Stimulated activated CD4-positive, alpha-beta T cell treated with anti-CD3 and anti-CD28 coated beads, Interleukin-4, amount 100 ng/mL, for 1 hour (primary cell): ENCODE results near the gene NDNF.

Source experiments
- DNase-seq: peaks from one replicate; pipeline ENCODE4 v3.0.0-alpha.2; 2020

Gene NDNF

DNA sequence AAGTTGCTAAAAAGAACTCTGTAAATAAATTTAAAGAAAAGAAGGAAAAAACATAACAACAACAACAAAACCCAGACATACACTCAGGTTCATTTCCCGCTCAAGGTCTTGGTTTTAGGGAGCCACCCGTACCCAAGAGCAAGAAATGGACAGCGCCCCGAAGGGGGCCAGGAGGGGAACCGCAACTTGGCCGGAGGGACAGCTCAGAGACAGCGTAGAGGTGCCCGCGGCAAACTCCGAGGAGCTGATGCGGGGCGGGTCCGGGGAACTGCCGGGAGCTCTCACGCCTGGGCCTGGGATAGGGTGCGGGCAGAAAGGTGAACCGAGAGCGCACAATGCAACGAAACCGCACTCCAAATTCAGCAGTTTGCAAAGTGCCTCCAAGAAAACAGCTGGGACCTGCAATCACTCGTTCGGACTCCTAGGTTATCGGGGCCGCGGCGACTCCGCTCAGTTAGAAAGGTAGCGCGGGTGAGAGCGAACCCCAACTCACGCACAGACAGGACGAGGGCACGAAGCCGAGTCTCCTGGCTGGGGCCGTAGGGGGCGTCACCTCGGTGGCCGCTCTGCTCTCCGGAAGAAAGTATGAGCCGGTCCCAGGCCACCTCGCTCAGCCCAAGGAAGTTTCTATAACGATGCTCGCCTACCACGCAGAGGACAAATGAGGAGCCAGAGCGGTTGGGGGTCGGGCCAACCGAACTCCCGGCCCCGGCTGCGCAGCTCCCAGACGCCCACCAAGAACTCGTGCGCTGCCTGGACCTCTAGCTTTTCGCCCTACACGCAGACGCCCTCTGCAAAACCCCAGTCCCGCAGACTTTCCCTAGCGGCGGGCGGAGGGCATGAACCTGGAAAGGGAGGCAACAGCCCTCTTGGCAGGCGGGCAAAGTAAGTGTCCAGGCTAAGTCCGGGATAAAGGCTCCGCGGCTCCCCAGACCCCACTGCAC, 1.4 kb downstream of the NDNF start:
- peak; percentile 11 for DNase-seq

DNA sequence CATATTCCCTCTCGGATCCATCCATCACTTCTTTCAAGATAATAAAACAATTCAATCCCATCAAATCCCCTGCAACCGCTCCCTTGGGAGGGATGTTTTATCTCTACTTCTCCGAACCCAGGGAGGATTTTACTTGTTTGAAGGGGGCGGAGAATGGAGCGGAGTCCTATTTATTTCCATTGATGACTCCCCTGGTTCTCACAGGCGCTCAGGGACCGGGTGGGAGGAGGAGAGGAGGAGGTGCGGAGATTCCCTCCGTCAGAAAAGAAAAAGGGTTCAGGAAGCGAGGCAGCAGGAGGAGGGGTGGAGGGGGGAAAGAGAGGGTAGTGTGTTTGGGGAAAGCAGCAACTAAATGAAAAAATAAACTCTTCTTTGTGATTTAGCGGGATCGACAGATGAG, 2.1 kb downstream of the NDNF start:
- no peak for DNase-seq

DNA sequence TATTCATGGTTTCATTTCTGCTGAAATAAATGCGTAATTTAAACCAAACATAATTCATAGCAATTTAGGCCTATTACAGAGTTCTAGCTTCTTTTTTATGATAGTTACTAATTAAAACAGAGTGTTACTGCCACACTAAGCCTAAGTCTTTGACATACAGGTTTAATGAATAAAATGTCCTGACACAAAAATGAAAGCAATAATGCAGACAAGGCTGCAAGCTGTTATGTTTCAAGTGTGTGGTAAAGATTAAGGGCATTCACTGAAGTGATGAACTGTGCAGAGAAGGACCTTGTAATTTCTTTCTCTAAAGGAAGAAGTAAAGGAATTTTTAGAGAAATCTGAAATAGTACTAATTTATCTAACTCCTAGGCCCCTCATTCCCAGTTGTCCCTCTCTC, 2.9 kb downstream of the NDNF start:
- DNase-seq: no peak

DNA sequence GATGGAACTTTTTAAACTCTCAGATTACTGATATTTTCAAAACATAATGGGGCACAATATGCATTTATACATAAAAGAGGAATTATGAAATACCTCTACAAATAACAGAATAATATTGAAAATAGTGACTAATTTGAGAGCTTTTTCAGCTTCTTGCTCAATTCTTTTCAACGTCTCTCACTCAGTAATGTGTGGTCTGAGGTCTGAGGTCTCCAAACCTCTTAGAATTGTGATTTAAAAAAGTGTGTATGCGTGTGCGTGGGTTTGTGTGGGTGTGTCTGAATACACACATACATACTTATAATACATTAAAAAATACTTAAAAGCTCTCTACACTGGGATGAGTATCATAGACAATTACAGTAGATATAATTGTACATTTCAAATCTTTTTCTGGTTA, 7.9 kb downstream of the NDNF start:
- DNase-seq: no peak

DNA sequence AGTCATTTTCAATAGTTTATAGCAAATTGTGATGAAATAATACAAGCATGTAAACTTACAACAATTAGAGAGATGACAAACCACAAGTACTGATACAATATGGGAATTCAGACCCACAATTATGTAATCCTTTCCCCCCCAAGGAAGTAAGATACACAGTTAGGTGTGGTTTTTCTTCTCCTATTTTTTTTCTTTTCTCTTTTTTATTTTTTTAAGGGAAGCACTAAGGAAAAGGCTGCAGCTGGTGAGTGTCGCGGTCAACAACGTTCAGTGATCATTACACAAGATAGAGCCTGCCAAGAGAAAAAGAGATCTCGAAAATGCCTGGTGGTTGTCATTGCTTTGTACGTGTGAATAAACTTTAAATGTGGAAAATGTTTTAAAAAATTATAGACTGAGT, 9.8 kb downstream of the NDNF start:
- no peak for DNase-seq

DNA sequence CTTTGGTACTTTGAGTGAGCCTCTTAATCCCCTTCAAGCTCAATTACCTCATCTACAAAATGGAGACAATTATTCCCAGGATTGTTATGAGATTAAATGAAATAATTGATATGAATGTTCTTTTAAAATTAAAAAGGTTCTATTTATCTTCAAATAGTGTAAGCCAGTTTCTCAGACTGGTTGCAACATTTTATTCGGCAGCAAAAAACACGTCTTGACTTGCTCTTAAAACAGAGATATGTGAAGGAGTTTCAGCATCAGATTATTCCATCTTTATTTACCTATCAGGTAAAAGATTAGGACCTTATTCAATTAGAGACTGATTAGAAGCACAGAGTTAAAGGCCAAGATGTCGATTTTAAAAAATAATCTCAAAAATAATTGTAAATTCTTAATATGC, 10.5 kb downstream of the NDNF start:
- DNase-seq: no peak

DNA sequence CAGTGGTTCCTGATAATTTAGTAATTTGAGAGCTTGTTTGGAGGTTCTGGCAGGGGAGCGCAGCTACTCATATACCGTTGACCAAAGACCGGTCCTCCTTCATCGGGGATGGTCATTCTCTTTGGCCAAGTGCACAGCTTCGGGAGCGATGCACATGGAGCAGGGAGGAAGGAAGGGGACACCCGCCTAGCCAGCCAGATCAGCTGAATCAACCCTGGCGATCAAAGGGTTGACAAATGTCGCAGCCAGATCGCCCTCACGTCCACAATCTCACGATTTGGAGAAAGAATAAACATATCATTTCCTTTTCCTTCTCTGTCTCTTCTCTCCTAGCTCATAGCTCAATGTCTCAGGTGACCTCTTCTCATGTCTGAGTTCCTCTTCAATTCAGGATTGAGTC, 11.1 kb downstream of the NDNF start:
- no peak for DNase-seq

DNA sequence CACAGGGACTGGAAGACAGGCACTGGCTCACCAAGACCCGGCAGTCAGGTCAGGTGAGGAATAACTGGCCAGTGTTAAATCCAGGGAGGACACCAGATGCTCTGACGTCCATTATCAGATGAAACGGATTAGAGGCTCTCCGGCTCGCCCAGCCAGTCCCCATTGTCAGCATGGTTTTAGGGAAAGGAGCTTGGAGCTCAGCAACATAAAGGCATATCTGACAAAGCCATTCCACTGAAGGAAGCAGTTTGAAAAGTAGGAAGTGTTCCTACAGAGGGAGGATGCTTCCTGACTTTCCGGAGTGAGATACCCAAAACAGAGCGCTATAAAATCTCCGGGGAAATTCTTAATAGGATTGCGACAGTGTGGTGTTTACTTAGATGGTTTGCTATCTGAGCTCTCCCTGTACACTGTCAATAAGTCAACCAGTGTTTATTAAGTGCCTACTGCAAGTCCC, 14.8 kb downstream of the NDNF start:
- no peak for DNase-seq

DNA sequence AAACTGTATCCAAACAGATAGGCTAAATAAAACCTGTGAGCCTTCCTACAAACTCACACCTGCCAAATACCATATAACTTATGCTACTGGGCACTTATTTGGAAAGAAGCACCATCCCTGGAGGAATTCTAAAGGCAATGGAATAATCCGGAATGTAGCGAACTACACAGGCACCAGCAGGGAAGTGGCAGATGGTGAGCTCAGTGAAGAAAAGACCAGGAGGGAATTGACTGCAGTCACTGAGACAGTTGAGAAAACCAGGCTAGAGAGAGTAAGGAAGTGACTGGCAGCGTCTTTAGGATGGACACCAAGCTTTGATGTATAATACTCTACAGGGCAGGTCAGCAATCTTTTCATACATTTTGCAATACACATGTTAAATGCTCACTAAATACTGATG, 16.3 kb downstream of the NDNF start:
- no peak for DNase-seq

DNA sequence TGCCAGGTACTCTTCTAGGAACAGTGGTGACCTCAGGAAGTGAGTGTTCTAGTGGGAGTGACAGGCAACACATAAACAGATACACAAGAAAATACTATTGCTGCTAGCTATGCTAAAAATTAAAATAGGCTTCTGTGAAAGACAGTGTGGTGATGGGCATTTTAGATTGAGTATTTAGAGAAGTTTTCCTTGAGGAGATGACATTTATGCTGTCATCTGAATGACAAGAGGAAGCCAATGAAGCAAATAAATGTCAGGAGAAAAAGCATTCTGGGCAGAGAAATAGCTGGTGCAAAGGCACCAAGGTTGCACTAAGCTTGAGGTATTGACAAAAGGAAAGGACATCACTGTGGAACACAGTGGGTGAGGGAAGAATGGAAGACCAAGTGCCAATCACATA, 18.0 kb downstream of the NDNF start:
- no peak for DNase-seq

DNA sequence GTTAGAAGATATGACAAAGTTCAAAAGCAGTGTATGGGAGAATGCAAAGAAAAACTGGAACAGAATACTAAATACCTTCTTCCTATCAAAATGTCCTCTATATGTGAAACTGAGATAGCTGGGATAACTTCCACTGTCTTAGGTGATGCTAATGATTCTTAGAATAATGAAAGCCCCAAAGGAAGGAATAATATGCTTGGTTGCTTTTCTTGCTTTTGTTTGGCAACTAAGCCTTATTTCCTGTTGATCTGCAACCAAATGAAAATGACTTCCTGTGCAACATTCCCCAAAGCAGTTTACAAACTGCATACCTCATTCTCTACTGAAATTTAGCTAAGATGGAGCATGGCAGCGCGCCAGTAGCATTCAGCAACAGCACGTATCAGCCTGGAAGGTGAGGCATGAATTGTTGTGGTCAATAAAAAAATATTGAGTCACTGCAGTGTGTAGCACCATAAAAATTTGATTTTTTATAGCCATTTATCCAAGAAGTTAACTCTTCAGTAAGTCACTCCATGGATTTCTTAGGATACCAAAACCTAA, 18.7 kb downstream of the NDNF start:
- no peak for DNase-seq

DNA sequence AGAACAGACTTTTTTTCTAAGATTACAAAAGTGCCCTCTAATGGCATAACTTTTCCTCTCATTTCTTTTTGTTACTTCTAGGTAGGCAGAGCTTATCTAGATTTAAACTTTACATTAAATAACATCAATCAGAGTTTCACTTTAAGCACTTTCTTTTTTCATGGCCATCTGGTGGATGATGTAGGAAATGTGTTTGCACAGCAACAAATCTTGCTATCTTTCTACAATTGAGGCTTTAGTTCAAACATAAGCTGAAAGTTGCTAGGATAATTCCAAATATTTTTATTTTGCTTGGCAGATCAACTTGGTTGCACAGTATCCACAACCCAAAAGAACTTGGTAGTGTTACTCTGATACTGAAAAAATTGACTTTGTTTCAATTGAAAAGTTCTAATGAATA, 22.0 kb downstream of the NDNF start:
- no peak for DNase-seq

DNA sequence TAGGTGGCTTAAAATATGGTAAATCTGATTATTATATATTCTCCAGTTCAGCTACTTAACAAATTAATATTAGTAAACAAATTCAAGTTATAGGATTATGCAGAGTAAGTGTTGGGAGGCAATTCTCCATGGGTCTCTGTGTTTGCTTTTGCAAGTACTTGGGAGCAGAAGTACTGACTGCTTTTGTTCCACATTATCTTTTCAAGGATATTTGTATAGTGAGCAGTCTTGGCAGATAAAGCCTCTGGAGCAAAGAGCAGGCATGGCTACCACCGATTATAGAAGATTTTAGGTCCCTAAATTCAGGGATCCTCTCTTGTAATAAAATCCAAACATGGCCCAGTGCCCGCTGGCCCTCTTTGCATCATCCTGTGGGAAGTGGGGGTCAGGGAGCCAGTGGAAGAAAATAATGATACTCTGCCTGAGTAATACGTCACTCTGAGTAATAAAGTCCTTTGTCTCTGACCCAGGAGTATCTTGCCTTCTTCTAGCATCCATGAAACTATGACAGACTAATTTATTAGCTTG, 23.2 kb downstream of the NDNF start:
- DNase-seq: no peak

DNA sequence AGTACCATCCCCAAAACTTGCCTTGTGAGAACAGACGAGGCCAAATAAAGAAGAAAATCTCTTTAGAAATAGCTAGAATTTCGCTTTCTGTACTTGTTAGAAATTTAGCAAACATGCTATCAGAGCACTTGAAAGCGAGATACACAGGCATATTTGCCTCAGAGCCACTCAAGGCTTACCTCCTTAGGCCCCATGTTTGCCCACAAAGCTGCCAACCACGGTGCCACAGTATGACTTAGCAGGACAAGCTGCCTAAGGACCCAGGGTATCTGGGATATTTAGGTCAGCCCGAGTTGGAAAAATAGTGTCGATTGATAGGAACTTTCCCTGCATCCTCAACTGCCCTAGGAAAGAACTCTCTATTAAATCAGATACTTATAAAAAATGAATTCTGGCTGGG, 24.2 kb downstream of the NDNF start:
- no peak for DNase-seq

DNA sequence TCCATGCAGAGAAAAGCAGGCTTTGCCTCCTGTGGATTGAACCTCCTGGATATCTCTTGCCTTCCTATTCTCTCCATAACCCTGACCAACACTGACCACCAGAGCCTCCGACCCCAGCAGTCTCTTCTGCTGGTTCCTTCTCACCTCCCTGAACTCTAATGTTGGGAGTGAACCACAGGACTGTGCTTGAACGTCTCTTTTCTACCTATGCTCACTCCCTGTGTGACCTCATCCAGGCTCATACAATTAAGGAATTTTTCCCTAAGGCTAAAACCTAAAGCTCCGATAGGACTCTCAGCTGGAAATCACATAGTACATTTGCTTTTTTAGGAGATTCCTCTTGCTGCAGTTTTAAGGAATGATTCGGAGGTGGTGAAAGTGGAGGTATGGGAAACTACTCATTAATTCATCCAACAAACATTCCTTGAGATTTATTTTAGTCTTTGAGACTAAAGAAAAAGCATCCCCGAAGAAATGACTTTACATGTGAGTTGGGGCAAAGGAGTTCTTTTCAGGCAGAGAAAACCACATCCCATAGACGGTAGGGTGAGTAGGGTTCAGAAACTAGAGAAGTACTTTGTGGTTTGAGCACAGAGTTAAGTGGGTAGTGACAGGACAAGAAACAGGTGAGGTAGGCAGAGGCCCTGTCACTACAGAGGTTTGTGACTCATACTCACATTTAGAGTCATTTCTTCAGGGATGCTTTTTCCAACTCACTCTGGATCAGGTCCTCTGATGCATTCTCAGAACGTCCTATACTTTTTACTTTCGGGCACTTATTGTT, 30.8 kb downstream of the NDNF start:
- no peak for DNase-seq

DNA sequence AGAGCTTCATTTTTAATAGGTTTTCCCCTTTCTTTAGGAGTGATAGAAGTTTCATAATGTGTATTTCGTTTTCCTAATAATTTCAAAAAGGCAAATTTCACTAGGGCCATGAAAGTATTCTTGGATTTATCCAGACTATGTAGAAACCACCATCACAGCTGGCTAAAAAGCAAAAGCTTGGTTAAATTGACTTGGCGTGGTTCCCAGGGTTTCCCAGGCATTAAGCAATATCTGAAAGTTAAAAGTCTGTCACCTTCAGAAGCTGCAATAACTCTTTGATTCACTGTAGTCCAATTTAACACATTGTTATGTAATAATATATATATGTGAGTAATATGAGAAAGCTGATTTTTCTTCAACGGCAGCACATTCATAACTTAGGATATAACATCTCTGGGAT, 38.3 kb downstream of the NDNF start:
- no peak for DNase-seq

DNA sequence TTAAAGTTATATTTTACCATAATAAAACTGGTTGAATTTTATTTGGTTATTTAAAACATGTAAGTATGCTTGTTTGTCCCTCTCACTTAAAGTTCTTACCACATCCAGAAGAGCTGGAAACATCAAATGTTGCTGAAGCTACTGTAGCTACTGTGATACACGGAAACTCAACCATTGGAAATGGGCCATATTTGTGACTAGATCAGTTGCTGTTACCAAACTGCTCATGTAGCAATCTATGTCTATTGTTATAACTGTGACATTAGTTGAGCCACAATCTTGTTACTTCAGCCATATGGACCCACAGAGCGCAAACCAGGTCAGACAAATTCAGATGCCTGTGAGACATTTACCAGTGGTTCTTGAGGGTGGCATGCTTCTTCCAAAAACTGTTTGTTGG, 41.6 kb downstream of the NDNF start:
- DNase-seq: no peak

DNA sequence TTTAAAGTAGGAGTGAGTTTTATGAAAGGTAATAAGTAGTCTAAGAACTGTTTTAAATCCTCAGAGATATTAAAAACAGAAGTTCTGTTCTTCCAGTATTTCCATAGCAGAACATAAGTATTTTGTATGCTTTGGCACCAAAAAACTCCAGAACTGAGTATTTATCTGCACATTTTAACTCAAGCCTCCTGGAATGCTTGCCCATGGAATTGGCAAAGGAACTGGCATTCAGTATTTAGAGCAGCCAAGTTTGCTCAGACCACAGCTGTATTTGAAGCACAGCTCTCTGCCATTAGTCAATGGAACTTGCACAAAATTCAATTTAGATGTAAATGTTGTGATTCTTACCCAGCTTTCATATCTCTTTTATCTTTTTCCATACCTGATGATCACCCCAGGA, 42.2 kb downstream of the NDNF start:
- DNase-seq: no peak

DNA sequence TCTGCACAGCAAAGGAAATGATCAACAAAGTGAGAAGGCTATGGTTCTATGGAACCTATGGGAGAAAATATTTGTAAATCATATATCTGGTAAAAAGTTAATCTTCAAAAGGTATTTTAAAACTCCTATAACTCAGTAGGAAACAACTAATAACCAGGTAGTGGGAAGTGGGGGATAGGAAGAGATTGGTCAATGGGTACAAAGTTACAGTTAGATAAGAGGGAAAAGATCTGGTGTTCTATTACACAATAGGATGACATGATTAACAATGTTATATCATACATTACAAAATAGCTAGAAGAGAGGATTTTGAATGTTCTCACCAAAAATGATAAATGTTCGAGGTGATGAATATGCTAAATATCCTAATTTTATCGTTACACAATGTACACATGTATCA, 46.3 kb downstream of the NDNF start:
- DNase-seq: no peak

DNA sequence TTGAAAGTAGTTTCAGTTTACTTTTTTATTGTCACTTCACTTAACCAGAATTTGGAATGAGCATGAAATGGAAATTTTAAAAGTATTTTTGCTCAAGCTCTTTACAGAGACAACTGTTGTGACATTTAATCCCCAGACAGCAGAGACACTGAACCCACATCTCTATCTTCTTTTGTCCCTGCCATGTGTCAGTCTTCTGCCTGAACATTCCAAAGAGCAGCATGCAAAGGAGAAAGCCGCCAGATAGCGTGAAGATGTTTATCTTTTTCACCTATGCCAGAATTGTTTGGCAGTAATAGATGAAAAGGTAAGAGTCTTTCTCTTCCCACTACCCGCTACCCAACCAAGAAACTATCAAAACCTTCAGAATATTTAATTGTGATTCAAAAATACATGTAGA, 46.8 kb downstream of the NDNF start:
- no peak for DNase-seq

DNA sequence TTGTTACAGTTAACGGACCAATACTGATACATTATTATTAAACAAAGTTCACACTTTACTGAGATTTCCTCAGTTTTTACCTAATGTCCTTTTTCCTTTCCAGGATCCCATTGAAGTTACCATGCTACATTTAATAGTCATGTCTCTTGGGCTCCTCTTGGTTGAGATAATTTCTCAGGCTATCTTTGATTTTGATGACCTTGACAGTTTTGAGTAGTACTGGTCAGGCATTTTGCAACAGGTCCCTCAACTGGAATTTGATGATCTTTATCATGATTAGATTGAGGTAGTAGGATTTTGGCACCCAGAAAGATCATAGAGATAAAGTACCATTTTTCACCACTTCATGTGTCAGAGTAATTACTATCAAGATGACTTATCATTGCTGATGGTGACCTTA, 53.8 kb downstream of the NDNF start:
- DNase-seq: no peak

DNA sequence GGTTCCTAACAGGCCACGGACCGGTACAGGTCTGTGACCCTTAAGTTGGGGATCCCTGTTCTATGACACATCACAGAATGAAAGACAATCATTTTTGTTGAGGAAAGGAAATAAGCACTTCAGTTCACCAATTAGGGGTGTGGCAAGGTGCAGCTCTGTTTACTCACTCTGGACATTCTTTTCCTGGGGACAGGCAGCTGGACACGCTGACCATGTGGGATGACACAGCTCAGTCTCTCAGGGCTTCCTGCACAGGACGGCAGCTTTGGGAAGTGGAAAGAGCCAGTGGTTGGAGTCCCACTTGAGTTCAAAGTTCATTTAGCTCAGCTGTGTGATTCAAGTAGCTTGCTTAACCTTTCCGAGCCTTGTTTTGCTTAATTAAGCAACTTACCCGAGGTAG, 55.7 kb downstream of the NDNF start:
- no peak for DNase-seq

DNA sequence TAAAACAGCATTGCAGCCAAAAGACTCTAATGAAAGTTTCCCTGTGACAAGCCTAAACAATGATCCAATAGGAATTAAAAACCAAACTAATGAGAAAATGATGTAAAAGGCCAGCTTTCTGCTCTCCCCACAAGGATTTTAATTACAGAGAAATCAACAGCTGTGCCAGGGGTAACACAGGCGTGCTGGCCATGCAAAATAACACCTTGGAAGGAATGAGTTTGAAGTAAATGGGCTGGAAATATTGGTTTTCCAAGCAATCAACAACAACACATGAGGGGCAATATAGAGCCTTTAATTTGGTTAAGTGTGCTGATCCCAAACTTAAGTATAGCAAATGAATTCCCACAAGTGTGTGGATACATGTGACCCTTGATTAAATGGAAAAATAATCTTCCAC, 56.9 kb downstream of the NDNF start:
- no peak for DNase-seq

DNA sequence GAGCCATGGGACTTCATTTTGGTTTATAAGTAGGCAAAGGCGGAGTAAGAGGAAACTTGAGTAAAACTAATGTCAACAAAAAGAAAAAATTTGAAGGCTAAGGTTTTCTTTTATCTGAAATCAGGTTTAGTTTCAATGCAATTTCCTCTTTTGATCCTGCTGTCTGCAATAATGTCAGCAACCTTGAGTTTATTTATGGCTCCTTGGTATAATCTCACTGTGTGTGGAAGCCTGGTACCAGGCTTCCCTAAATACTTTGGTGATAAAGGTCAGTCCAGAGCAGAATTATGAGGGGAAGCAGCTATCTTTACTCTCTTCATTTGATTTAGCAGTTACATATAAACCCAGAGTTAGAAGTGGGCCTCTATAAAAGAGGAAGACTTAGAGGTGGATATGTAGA, 57.8 kb downstream of the NDNF start:
- no peak for DNase-seq
